ENCODE data around the gene ARID5B. TPM values are rescaled to one million over a fixed set of nuclear protein-coding genes. Genes with fewer than 3 reads are reported as not detected.

The ARID5B gene
- polyA plus RNA-seq, 3 donors, result 1.00 to 2.5 (median 1.5) TPM

- Histone ChIP-seq H3K79me2 (ENCODE audit: insufficient read depth, low read length) (no peaks in the 10 kb centered on the region), H4K20me1 (ENCODE audit: insufficient read depth, low read length) (no peaks in the 10 kb centered on the region), H3K9ac (ENCODE audit: insufficient read depth, low read length, poor library complexity, severe bottlenecking) (no peak overlapping the region), H3K27ac (ENCODE audit: low read depth in 1 of 2, low read length in 2 of 2) (peak overlapping the region in 1 of 2 donors; percentile 86), H3K4me3 (replicated peaks in 1 of 3; ENCODE audit: low read depth in 2 of 3, low read length in 3 of 3) (no peak overlapping the region), H3K36me3 (replicated peaks in 1 of 2; ENCODE audit: control insufficient read depth in 1 of 2, insufficient read depth in 2 of 2, low read length in 2 of 2) (peaks cover 0 to 6% of the 10 kb centered on the region in 2 donors), H3K9me3 (replicated peaks in 1 of 2; ENCODE audit: control insufficient read depth in 1 of 2, insufficient read depth in 1 of 2, low read length in 2 of 2) (no peaks in the 10 kb centered on the region), H2AFZ (ENCODE audit: insufficient read depth, low read depth, low read length, poor library complexity, severe bottlenecking) (no peak overlapping the region), H3K27me3 (ENCODE audit: control insufficient read depth in 2 of 2, insufficient read depth in 2 of 2, low read length in 2 of 2) (no peaks in the 10 kb centered on the region), H3K4me1 (ENCODE audit: control insufficient read depth in 1 of 2, insufficient read depth in 2 of 2, low read length in 2 of 2) (peaks cover 42 to 56% of the 10 kb centered on the region in 2 donors), H3K4me2 (replicated peaks; ENCODE audit: extremely low read depth, low read length, poor library complexity, severe bottlenecking) (no peak overlapping the region)
- no peak for TF ChIP-seq CTCF (IDR thresholded peaks at IDR 0.05)
- peak overlapping the region in 5 of 7 donors; percentile 22 to 91 (median 78) for H3K27ac Mint-ChIP-seq
- peaks cover 0 to 3% (median 0%) of the 10 kb centered on the region in 7 donors for H3K9me3 Mint-ChIP-seq
- peaks cover 26 to 29% of the 10 kb centered on the region in 2 donors for H3K36me3 Mint-ChIP-seq
- H3K4me1 Mint-ChIP-seq, result peaks cover 60% of the 10 kb centered on the region
- no peak overlapping the region for H3K4me3 Mint-ChIP-seq
- no peak for DNase-seq
- no CpG with 5 or more reads among the region's 5 CpGs for WGBS (ENCODE audit: insufficient coverage)
- H3K27me3 Mint-ChIP-seq (ENCODE audit: low read depth in 3 of 3), result no peaks in the 10 kb centered on the region
- intact Hi-C loops (cut with micrococcal nuclease), result no loop called here
Measured at GRCh38 chr10:62057850-62058249, 156.4 kb downstream of the ARID5B start.

DNA sequence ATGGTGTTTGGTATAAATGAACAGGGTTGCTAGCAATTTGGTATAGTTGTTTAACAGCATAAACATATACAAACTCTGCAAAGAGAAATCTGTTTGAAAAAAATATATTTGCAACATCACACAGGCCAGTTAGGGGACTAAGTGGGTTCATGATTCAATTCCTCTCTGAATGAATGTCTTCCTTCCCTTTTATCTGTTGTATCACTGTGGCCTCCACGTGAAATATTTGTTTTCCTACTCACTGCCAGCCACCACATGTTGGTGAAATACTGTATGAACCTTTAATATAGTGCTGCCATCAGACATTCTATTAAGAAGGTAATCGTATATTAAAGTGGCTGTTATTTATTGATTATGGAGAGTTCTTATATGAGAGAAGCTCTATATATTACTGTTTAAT, 157.0 kb downstream of the ARID5B start:
- H3K4me1 ChIP-seq (ENCODE audit: control insufficient read depth in 1 of 2, insufficient read depth in 2 of 2, low read length in 2 of 2), result peaks cover 42 to 53% of the 10 kb centered on the region in 2 donors
- H3K36me3 ChIP-seq (replicated peaks in 1 of 2; ENCODE audit: control insufficient read depth in 1 of 2, insufficient read depth in 2 of 2, low read length in 2 of 2), result no peaks in the 10 kb centered on the region
- Mint-ChIP-seq H3K9me3 (peaks cover 0 to 3% (median 0%) of the 10 kb centered on the region in 7 donors), H3K4me3 (no peak overlapping the region), H3K27me3 (ENCODE audit: low read depth in 3 of 3) (no peaks in the 10 kb centered on the region), H3K27ac (peak overlapping the region; percentile 77 to 92 (median 89)), H3K36me3 (peaks cover 22 to 24% of the 10 kb centered on the region in 2 donors), H3K4me1 (peaks cover 55% of the 10 kb centered on the region)
- no peak overlapping the region for H3K9ac ChIP-seq (ENCODE audit: insufficient read depth, low read length, poor library complexity, severe bottlenecking)
- no peak overlapping the region for H2AFZ ChIP-seq (ENCODE audit: insufficient read depth, low read depth, low read length, poor library complexity, severe bottlenecking)
- TF ChIP-seq CTCF (IDR thresholded peaks at IDR 0.05), result no peak
- H3K9me3 ChIP-seq (replicated peaks in 1 of 2; ENCODE audit: control insufficient read depth in 1 of 2, insufficient read depth in 1 of 2, low read length in 2 of 2), result no peaks in the 10 kb centered on the region
- H4K20me1 ChIP-seq (ENCODE audit: insufficient read depth, low read length), result no peaks in the 10 kb centered on the region
- H3K4me2 ChIP-seq (replicated peaks; ENCODE audit: extremely low read depth, low read length, poor library complexity, severe bottlenecking), result no peak overlapping the region
- peak in 2 of 3 donors; percentile 17 to 36 for DNase-seq
- intact Hi-C loops (cut with micrococcal nuclease), result no loop called here
- H3K27me3 ChIP-seq (ENCODE audit: control insufficient read depth in 2 of 2, insufficient read depth in 2 of 2, low read length in 2 of 2), result no peaks in the 10 kb centered on the region
- peak overlapping the region in 1 of 2 donors; percentile 86 for H3K27ac ChIP-seq (ENCODE audit: low read depth in 1 of 2, low read length in 2 of 2)
- no CpG with 5 or more reads among the region's 2 CpGs for WGBS (ENCODE audit: insufficient coverage)
- peak overlapping the region in 1 of 3 experiments; percentile 48 for H3K4me3 ChIP-seq (replicated peaks in 1 of 3; ENCODE audit: low read depth in 2 of 3, low read length in 3 of 3)
- H3K79me2 ChIP-seq (ENCODE audit: insufficient read depth, low read length), result no peaks in the 10 kb centered on the region
